Lung (tissue), 12 donors: Measurements from ENCODE around the gene DRGX. TPM values are rescaled to one million over a fixed set of nuclear protein-coding genes. Genes with fewer than 3 reads are reported as not detected.

ENCODE experiments used
- ATAC-seq: fragments of 200-7000 bp; cut with Tn5 transposase; one replicate; pipeline ENCODE4 v1.9.1; 2020; ENCODE audit warnings: moderate number of reproducible peaks; ENCODE audit not compliant: insufficient read depth, low FRiP score
- DNase-seq, 3 donors: peaks; one replicate each; pipeline ENCODE4 v3.0.0-alpha.2; 2013 to 2017
- H3K27ac ChIP-seq, 2 donors: one replicate each; pipeline ENCODE4 v1.5.1; 2013; ENCODE audit warnings: mild to moderate bottlenecking in 2 of 2, moderate library complexity in 2 of 2, control low read depth in 1 of 2, inconsistent platforms in 1 of 2, low read depth in 1 of 2, low read length in 1 of 2
- H3K27me3 ChIP-seq, 3 donors: one replicate each; pipeline ENCODE4 v1.5.1; 2013; ENCODE audit warnings: low read length in 2 of 3; ENCODE audit not compliant: control insufficient read depth in 3 of 3, insufficient read depth in 3 of 3
- H3K36me3 ChIP-seq, 4 donors: one replicate each; pipeline ENCODE4 v1.5.1; 2013; ENCODE audit warnings: low read length in 4 of 4, mild to moderate bottlenecking in 1 of 4, moderate library complexity in 1 of 4; ENCODE audit not compliant: control insufficient read depth in 4 of 4, insufficient read depth in 4 of 4
- H3K4me1 ChIP-seq, 5 donors: one replicate each; pipeline ENCODE4 v1.5.1; 2013; ENCODE audit warnings: low read length in 5 of 5, mild to moderate bottlenecking in 2 of 5, moderate library complexity in 1 of 5; ENCODE audit not compliant: control insufficient read depth in 5 of 5, insufficient read depth in 5 of 5
- H3K4me3 ChIP-seq: one replicate; pipeline ENCODE4 v1.5.1; 2013; ENCODE audit warnings: mild to moderate bottlenecking, control low read depth, moderate library complexity
- H3K9ac ChIP-seq, 2 donors: one replicate each; pipeline ENCODE4 v1.5.1; 2013; ENCODE audit warnings: low read length in 2 of 2, control low read depth in 1 of 2; ENCODE audit not compliant: insufficient read depth in 1 of 2
- H3K9me3 ChIP-seq, 4 donors: one replicate each; pipeline ENCODE4 v1.5.1; 2013; ENCODE audit warnings: low read length in 3 of 4, mild to moderate bottlenecking in 1 of 4, moderate library complexity in 1 of 4; ENCODE audit not compliant: control insufficient read depth in 4 of 4, insufficient read depth in 3 of 4
- WGBS, 2 donors: extraction: QIAGEN DNeasy Blood & Tissue Kit; methylation state at CpG; one replicate each; pipeline ENCODE4 v1.1.7; 2013; 5-methylcytosine and 5-hydroxymethylcytosine counted together
- polyA plus RNA-seq, 2 donors: library from polyadenylated mRNA; stranded (reverse); fragments of 200-250 nt; gene quantifications; one replicate each; pipeline ENCODE4 v1.2.1, GENCODE V29; 2013
- total RNA-seq, 2 donors: library from RNA; depleted of rRNA in 1 of 2; stranded (reverse); fragments of >200 nt in 1 of 2; gene quantifications; one replicate each; pipeline ENCODE4 v1.2.1, GENCODE V29; 2014 to 2021
- TF ChIP-seq, protein P1 (sequence below): IDR thresholded peaks from 2 replicates; pipeline ENCODE4 v1.5.1; 2012; ENCODE audit warnings: mild to moderate bottlenecking; ENCODE audit errors: control extremely low read depth, extremely low read depth
- donor health status: control.
- donor health status: control.
- donor health status: Bipolar disorder and iron deficiency.
- donor health status: healthy.
- donor health status: DM: yes; HTN: yes; CAD: no.

Gene DRGX
- total and polyA plus RNA-seq, 4 donors: 0.10 TPM; not detected in 3

DNA sequence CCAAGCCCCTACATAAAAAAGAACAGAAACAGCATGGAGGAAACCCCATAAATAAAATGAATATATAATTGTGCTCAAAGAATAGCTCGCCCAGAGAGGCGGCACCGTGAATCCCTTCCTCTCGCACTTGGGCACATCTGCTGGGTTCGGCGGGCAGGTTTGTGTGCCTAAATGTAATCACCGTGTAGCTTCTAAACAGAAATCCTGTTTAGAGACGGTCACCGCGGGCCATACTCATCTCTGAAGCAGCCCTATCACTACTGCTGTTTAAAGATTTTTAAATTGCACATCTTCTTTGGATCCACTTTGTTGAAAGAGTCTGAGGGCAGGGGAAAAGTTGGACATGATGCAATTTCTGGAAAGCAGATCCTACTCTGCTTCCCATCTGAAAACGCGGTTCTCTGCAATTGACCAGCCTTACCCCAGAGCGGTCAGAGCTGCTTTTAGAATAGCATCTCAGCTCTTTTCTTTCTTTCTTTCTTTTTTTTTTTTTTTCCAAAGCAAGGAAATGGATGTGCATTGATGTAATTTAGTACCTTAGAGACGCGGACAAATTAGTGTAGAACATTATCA lies 6.4 kb downstream of the DRGX start:
- H3K9me3 ChIP-seq: no peaks in the 10 kb centered on the region
- no peak overlapping the region for H3K4me3 ChIP-seq
- peaks cover 6 to 51% (median 37%) of the 10 kb centered on the region in 3 donors for H3K27me3 ChIP-seq
- H3K27ac ChIP-seq: no peak overlapping the region
- H3K9ac ChIP-seq: no peak overlapping the region
- no peak for ATAC-seq
- TF ChIP-seq, protein P1, sequence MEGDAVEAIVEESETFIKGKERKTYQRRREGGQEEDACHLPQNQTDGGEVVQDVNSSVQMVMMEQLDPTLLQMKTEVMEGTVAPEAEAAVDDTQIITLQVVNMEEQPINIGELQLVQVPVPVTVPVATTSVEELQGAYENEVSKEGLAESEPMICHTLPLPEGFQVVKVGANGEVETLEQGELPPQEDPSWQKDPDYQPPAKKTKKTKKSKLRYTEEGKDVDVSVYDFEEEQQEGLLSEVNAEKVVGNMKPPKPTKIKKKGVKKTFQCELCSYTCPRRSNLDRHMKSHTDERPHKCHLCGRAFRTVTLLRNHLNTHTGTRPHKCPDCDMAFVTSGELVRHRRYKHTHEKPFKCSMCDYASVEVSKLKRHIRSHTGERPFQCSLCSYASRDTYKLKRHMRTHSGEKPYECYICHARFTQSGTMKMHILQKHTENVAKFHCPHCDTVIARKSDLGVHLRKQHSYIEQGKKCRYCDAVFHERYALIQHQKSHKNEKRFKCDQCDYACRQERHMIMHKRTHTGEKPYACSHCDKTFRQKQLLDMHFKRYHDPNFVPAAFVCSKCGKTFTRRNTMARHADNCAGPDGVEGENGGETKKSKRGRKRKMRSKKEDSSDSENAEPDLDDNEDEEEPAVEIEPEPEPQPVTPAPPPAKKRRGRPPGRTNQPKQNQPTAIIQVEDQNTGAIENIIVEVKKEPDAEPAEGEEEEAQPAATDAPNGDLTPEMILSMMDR: no peak
- H3K4me1 ChIP-seq: no peaks in the 10 kb centered on the region
- H3K36me3 ChIP-seq: no peaks in the 10 kb centered on the region
- no peak for DNase-seq
- WGBS, 2 donors: 87 to 93% methylated on average over 15 of the region's 15 CpGs

DNA sequence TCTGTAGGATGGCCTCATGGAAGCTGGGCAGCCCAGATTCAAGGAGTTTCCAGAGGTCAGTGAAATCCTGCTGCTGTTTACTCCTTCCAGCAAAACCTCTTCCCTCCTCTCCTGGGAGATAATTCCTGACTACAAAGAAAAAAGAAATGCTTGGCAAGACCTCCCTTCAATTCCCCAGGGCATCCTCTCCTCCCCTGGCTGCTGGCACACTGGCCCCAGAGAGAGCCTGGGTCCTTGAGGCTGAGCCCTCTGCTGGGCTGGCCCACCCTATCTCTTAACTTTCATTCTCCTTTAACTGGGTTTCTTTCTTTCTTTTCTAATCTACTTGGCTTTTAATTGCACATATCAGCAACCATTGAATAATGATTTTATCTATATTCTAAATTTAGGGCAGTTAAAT lies 7.7 kb downstream of the DRGX start:
- Histone ChIP-seq H3K27me3 (peaks cover 6 to 38% (median 24%) of the 10 kb centered on the region in 3 donors), H3K4me1 (no peaks in the 10 kb centered on the region), H3K4me3 (no peak overlapping the region), H3K27ac (no peak overlapping the region), H3K36me3 (no peaks in the 10 kb centered on the region), H3K9me3 (no peaks in the 10 kb centered on the region), H3K9ac (no peak overlapping the region)
- TF ChIP-seq, protein P1: no peak
- ATAC-seq (no peak), DNase-seq (no peak)

DNA sequence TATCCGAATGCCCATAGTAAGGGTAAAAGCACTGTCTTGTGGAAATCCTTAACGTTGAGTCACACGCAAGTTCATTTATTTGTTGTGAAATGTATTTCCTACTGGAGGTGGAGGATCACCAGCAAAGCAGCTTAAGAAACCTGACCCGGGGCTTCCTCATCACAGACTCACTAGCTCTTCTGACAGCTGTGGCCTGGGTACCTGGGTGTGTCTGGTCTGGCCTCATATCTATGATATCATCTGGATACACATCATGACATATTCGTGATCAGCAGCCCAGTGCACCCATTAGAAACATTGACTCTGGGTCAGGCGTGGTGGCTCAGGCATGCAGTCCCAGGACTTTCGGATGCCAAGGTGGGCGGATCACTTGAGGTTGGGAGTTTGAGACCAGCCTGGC lies 8.8 kb downstream of the DRGX start:
- no peaks in the 10 kb centered on the region for H3K9me3 ChIP-seq
- no peak for DNase-seq
- no peaks in the 10 kb centered on the region for H3K36me3 ChIP-seq
- H3K9ac ChIP-seq: no peak overlapping the region
- no peak overlapping the region for H3K4me3 ChIP-seq
- 61 to 82% methylated on average over 8 of the region's 8 CpGs for WGBS, 2 donors
- H3K27ac ChIP-seq: no peak overlapping the region
- peaks cover 4 to 28% (median 13%) of the 10 kb centered on the region in 3 donors for H3K27me3 ChIP-seq
- no peak for ATAC-seq
- no peaks in the 10 kb centered on the region for H3K4me1 ChIP-seq
- TF ChIP-seq, protein P1: no peak
